HepG2 (cell line): ENCODE results near the gene RNF213. TPM values are rescaled to one million over a fixed set of nuclear protein-coding genes. Genes with fewer than 3 reads are reported as not detected.
A peak's percentile ranks its signal among the peaks of the same experiment; 100 is the strongest.

Experiments
- HDAC1 ChIP-seq: sonication (generic); formaldehyde crosslinking; IDR thresholded peaks from 2 replicates; pipeline ENCODE4 v1.5.1; 2020; ENCODE audit warnings: mild to moderate bottlenecking, missing genetic modification reagents
- HOXA9 ChIP-seq: sonication (generic); formaldehyde crosslinking; IDR thresholded peaks from 2 replicates; pipeline ENCODE4 v1.8.1; 2022; ENCODE audit warnings: missing genetic modification reagents, mild to moderate bottlenecking, moderate library complexity, borderline replicate concordance
- KLF13 ChIP-seq: sonication (generic); formaldehyde crosslinking; IDR thresholded peaks from 2 replicates; pipeline ENCODE4 v1.4.0; 2020; ENCODE audit warnings: mild to moderate bottlenecking, missing genetic modification reagents
- MED8 ChIP-seq: sonication (generic); formaldehyde crosslinking; IDR thresholded peaks from 2 replicates; pipeline ENCODE4 v1.8.1; 2023; ENCODE audit warnings: mild to moderate bottlenecking, missing genetic modification reagents; ENCODE audit not compliant: insufficient replicate concordance
- NR2F1 ChIP-seq, 2 experiments: fragments of 450-650 bp in 1 of 2; formaldehyde crosslinking in 1 of 2; IDR thresholded peaks; 2 replicates each; pipeline versions ENCODE4 v1.5.0 to v1.6.1; 2016 to 2020; ENCODE audit warnings: mild to moderate bottlenecking in 1 of 2, missing compliant biosample characterization in 1 of 2, missing genetic modification reagents in 1 of 2, moderate library complexity in 1 of 2
- RBFOX2 ChIP-seq: fragments of 200-400 bp; formaldehyde crosslinking; IDR thresholded peaks from 2 replicates; pipeline ENCODE4 v1.6.1; 2017; ENCODE audit warnings: low read depth, mild to moderate bottlenecking, low read length
- SNAPC2 ChIP-seq: sonication (generic); formaldehyde crosslinking; IDR thresholded peaks from 2 replicates; pipeline ENCODE4 v1.8.1; 2022; ENCODE audit warnings: mild to moderate bottlenecking, missing genetic modification reagents
- SNRNP70 ChIP-seq: fragments of 200-400 bp; formaldehyde crosslinking; IDR thresholded peaks from 2 replicates; pipeline ENCODE4 v1.6.1; 2017; ENCODE audit warnings: mild to moderate bottlenecking, low read depth, low read length, moderate library complexity
- ZKSCAN1 ChIP-seq: fragments of 150-350 bp; IDR thresholded peaks from 2 replicates; pipeline ENCODE4 v1.6.1; 2014; ENCODE audit warnings: low read length
- ZNF609 ChIP-seq: sonication (generic); formaldehyde crosslinking; IDR thresholded peaks from 2 replicates; pipeline ENCODE4 v1.4.0; 2020; ENCODE audit warnings: mild to moderate bottlenecking, missing genetic modification reagents, borderline replicate concordance
- ZNF891 ChIP-seq: sonication (generic); formaldehyde crosslinking; IDR thresholded peaks from 2 replicates; pipeline ENCODE4 v1.5.0; 2020; ENCODE audit warnings: mild to moderate bottlenecking, missing genetic modification reagents
- polyA plus RNA-seq, 8 experiments: library from polyadenylated mRNA; depleted of rRNA in 3 of 8; stranded (reverse) in 7 of 8; unstranded in 1 of 8; fragments of >200 nt; fragmentation: Illumina TruSeq in 4 of 8; extraction: Trizol in 4 of 8; gene quantifications; 2 replicates each; pipeline versions ENCODE4 v1.2.1 to v1.2.3, GENCODE V29; 2011 to 2016; ENCODE audit warnings: low read depth in 4 of 8, missing spikeins in 1 of 8, mixed read lengths in 1 of 8; ENCODE audit not compliant: insufficient read depth in 1 of 8
- total RNA-seq, 5 experiments: library from RNA; depleted of rRNA; stranded (reverse); fragments of >200 nt; fragmentation: Illumina TruSeq; extraction: Trizol; gene quantifications; 2 replicates each; pipeline ENCODE4 v1.2.3, GENCODE V29; 2016; ENCODE audit warnings: low read depth in 1 of 5
- TF ChIP-seq, protein P1 (sequence below): sonication (generic); formaldehyde crosslinking; IDR thresholded peaks from 2 replicates; pipeline ENCODE4 v1.5.0; 2020; ENCODE audit warnings: missing genetic modification reagents, mild to moderate bottlenecking, borderline replicate concordance
- TF ChIP-seq, protein P2 (sequence below): sonication (generic); formaldehyde crosslinking; IDR thresholded peaks from 2 replicates; pipeline ENCODE4 v1.5.0; 2020; ENCODE audit warnings: mild to moderate bottlenecking, missing genetic modification reagents, borderline replicate concordance
- TF ChIP-seq, protein P3 (sequence below): sonication (generic); formaldehyde crosslinking; IDR thresholded peaks from 2 replicates; pipeline ENCODE4 v1.5.1; 2020; ENCODE audit warnings: missing genetic modification reagents, mild to moderate bottlenecking, borderline replicate concordance

The RNF213 gene
- total and polyA plus RNA-seq, 2 of the 13 experiments (the other 11 are each of a cell fraction or from before 2014, with no cell fraction given): 38.6 to 38.7 TPM

DNA sequence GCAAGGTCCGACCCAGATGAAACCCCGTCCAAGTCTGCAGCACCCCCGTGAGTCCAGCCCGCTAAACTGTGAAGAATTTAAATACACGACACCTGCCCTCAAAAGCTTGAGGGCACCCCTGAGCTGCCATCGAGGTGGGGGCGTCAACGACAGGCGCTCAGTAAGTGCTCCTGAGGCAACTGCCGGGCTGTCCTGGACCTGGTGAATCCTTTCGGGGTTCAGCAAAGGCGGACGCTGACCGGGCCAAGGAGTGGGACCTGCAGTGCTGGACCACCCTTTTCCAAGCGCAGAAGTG lies 153.8 kb downstream of the RNF213 start (continued):
- TF ChIP-seq MED8 (CRISPR knock-in tag) (no peak), ZKSCAN1 (no peak), SNAPC2 (CRISPR knock-in tag) (no peak), HDAC1 (no peak), NR2F1 (CRISPR knock-in tag; IDR thresholded peaks at IDR 0.05) (no peak), ZNF891 (CRISPR knock-in tag) (no peak; the same call in 1 of the 2 replicates), SNRNP70 (no peak), ZNF609 (CRISPR knock-in tag) (no peak; the same call in 1 of the 2 replicates), HOXA9 (CRISPR knock-in tag) (no peak), KLF13 (CRISPR knock-in tag) (0 out of 2 replicates have a peak, but pooled peaks have one; percentile 4), RBFOX2 (no peak)
- TF ChIP-seq, protein P1, sequence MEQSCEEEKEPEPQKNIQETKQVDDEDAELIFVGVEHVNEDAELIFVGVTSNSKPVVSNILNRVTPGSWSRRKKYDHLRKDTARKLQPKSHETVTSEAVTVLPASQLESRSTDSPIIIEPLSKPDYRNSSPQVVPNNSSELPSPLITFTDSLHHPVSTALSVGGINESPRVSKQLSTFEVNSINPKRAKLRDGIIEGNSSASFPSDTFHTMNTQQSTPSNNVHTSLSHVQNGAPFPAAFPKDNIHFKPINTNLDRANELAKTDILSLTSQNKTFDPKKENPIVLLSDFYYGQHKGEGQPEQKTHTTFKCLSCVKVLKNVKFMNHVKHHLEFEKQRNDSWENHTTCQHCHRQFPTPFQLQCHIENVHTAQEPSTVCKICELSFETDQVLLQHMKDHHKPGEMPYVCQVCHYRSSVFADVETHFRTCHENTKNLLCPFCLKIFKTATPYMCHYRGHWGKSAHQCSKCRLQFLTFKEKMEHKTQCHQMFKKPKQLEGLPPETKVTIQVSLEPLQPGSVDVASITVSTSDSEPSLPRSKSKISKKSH: no peak; the same call in 1 of the 2 replicates
- TF ChIP-seq, protein P2, sequence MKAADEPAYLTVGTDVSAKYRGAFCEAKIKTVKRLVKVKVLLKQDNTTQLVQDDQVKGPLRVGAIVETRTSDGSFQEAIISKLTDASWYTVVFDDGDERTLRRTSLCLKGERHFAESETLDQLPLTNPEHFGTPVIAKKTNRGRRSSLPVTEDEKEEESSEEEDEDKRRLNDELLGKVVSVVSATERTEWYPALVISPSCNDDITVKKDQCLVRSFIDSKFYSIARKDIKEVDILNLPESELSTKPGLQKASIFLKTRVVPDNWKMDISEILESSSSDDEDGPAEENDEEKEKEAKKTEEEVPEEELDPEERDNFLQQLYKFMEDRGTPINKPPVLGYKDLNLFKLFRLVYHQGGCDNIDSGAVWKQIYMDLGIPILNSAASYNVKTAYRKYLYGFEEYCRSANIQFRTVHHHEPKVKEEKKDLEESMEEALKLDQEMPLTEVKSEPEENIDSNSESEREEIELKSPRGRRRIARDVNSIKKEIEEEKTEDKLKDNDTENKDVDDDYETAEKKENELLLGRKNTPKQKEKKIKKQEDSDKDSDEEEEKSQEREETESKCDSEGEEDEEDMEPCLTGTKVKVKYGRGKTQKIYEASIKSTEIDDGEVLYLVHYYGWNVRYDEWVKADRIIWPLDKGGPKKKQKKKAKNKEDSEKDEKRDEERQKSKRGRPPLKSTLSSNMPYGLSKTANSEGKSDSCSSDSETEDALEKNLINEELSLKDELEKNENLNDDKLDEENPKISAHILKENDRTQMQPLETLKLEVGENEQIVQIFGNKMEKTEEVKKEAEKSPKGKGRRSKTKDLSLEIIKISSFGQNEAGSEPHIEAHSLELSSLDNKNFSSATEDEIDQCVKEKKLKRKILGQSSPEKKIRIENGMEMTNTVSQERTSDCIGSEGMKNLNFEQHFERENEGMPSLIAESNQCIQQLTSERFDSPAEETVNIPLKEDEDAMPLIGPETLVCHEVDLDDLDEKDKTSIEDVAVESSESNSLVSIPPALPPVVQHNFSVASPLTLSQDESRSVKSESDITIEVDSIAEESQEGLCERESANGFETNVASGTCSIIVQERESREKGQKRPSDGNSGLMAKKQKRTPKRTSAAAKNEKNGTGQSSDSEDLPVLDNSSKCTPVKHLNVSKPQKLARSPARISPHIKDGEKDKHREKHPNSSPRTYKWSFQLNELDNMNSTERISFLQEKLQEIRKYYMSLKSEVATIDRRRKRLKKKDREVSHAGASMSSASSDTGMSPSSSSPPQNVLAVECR (CRISPR knock-in tag): no peak
- TF ChIP-seq, protein P3, sequence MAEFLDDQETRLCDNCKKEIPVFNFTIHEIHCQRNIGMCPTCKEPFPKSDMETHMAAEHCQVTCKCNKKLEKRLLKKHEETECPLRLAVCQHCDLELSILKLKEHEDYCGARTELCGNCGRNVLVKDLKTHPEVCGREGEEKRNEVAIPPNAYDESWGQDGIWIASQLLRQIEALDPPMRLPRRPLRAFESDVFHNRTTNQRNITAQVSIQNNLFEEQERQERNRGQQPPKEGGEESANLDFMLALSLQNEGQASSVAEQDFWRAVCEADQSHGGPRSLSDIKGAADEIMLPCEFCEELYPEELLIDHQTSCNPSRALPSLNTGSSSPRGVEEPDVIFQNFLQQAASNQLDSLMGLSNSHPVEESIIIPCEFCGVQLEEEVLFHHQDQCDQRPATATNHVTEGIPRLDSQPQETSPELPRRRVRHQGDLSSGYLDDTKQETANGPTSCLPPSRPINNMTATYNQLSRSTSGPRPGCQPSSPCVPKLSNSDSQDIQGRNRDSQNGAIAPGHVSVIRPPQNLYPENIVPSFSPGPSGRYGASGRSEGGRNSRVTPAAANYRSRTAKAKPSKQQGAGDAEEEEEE (CRISPR knock-in tag): no peak
